ENCODE measurements around the gene ATF7IP2.
"Not testable (repeated sequence)": the region's sequence is repeated elsewhere in the genome, so short reads cannot be mapped to it uniquely, and the experiment has no call there.

The ATF7IP2 gene, protein sequence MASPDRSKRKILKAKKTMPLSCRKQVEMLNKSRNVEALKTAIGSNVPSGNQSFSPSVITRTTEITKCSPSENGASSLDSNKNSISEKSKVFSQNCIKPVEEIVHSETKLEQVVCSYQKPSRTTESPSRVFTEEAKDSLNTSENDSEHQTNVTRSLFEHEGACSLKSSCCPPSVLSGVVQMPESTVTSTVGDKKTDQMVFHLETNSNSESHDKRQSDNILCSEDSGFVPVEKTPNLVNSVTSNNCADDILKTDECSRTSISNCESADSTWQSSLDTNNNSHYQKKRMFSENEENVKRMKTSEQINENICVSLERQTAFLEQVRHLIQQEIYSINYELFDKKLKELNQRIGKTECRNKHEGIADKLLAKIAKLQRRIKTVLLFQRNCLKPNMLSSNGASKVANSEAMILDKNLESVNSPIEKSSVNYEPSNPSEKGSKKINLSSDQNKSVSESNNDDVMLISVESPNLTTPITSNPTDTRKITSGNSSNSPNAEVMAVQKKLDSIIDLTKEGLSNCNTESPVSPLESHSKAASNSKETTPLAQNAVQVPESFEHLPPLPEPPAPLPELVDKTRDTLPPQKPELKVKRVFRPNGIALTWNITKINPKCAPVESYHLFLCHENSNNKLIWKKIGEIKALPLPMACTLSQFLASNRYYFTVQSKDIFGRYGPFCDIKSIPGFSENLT

DNA sequence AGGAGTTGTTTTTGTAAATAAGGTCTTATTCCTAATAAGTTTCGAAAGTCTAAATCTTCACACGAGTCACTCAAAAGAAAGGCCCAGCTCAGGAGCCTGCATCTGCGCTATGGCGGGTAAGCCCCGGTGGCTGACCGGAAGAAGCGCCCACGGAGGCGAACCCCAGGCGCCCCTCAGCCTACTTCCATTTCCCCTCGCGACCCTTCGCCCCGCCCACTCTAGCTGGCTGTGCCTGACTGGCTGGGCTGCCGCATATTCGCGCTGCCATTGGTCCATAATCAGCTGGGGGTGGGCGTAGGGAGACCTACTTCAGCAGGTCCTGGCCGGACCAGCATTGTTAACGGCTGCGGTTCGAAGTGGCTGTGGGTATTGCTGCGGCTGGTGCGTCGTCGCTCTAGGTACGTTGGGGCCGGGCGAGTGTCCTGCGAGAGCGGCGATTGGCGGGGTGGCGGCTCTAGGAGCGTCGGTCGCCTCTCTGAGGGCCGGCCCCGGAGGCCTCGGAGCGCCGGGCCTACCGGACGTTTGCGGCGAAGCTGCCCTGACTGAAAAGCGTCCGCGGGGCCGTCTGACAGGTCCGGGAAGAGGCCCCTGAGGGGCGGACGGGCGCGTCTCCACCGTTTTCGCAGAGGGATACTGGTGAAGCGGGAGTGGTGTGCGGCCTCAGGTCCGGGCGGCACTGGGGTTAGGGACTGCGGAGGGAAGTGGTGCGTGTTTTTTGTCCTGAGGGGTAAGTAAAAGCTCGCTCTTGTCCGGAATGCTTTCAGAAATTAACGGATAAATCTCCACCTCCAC lies at the start of gene ATF7IP2:
Gene ATF7IP2, plus strand, starts transcription at position 337 of the 792 bp plus-strand sequence. CDS start 44,560 bp downstream, outside the sequence.
- DNase-seq, result no peak

- no peak for DNase-seq
These were observed 47.4 kb upstream of the ATF7IP2 start for GRCh38 chr16:10338426-10338825.

GRCh38 chr16:10339777-10340732 lies 45.8 kb upstream of the ATF7IP2 start:
- DNase-seq, result no peak

- DNase-seq, result no peak
These were observed 42.6 kb upstream of the ATF7IP2 start for GRCh38 chr16:10343124-10343760.

- DNase-seq, result not testable (repeated sequence)
These were observed 41.2 kb upstream of the ATF7IP2 start for GRCh38 chr16:10344699-10345098.

DNA sequence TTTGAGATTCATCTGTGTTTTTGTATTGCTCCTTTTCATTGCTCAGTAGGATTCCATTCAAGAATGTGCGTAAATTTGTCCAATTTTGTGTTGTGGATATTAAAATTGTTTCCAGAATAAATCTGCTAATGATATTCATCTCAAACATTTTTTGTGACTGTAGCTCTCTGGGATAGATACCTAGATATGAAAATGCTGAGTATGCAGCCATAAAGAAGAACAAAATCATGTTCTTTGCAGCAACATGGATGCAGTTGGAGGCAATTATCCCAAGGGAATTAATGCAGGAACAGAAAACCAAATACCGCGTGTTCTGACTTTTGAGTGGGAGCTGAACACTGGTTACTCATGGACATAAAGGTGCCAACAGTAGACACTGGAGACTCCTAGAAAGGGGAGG lies 40.2 kb upstream of the ATF7IP2 start:
- no peak for DNase-seq

DNA sequence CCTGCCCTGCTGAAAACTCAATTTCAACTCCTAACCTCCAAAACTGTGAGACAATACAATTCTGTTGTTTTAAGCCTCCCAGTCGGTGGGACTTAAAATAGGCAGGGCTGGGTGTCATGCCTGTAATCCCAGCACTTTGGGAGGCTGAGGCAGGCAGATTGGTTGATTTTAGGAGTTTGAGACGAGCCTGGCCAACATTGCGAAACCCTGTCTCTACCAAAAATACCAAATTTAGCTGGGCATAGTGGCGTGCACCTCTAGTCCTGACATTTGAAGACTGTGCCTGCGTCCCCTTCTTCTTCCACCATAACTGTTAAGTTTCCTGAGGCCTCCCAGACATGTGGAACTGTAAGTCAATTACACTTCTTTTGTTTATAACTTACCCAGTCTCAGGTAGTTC lies 36.0 kb upstream of the ATF7IP2 start:
- DNase-seq, result no peak

GRCh38 chr16:10352262-10352661 lies 33.6 kb upstream of the ATF7IP2 start:
- DNase-seq, result no peak

GRCh38 chr16:10355589-10355988 lies 30.3 kb upstream of the ATF7IP2 start:
- DNase-seq, result no peak

DNA sequence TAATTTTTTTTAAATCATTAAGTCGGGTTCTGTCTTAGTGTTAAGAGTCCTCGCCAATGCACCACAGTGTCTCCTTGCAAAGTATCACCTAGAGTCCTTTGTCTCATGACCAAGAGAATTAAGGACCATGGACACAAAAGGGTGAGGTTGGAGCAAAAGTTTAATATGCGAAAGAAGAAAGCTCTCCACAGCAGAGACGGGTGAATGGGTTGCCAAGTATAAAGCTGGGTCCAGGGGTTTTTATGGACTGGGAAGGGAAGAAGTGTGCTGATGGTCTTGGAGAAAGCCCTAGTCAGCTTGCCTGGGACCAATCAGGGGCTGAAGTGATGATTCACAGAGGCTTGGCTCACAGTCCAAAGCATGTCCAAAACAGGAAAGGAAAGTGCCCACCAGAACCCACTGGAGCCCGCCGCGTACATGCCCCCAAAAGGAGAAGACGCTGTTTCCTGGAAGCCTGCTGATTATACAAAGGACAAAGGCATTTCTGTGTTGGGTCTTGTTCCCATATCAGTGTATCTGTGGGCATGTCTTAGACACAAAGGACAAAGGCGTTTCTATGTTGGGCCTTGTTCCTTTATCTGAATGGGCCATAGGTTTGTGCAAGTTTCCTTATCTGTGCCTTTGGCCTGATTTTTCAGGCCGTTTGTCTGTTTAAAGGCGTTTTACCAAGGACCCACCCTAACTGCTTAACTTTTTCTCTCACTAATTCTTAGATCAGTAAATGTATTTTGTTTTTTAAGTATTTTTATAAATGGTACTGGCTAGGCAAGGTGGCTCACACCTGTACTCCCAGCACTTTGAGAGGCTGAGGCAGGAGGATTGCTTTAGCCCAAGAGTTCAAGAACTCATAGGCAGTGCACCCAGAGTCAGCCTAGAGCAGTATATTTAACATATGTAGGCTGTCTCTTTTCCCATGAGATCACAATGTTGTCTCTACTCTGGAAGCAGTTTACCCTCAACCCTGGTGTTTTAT lies 28.7 kb upstream of the ATF7IP2 start:
- DNase-seq, result no peak

DNA sequence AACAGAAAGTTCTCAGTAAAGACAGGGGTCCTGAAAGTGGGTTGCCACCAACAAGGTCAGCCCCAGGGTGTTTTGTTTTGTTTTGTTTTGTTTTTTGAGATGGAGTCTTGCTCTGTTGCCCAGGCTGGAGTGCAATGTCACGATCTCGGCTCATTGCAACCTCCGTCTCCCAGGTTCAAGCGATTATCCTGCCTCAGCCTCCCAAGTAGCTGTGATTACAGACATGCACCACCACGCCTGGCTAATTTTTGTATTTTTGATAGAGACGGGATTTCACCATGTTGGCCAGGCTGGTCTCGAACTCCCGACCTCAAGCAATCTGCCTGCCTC lies 24.1 kb upstream of the ATF7IP2 start:
- not testable (repeated sequence) for DNase-seq

GRCh38 chr16:10362077-10362863 lies 23.6 kb upstream of the ATF7IP2 start:
- no peak for DNase-seq

GRCh38 chr16:10362864-10363197 lies 23.0 kb upstream of the ATF7IP2 start:
- DNase-seq, result not testable (repeated sequence)

GRCh38 chr16:10366619-10367018 lies 19.2 kb upstream of the ATF7IP2 start:
- not testable (repeated sequence) for DNase-seq

GRCh38 chr16:10367616-10368188 lies 18.2 kb upstream of the ATF7IP2 start:
- DNase-seq, result no peak

DNA sequence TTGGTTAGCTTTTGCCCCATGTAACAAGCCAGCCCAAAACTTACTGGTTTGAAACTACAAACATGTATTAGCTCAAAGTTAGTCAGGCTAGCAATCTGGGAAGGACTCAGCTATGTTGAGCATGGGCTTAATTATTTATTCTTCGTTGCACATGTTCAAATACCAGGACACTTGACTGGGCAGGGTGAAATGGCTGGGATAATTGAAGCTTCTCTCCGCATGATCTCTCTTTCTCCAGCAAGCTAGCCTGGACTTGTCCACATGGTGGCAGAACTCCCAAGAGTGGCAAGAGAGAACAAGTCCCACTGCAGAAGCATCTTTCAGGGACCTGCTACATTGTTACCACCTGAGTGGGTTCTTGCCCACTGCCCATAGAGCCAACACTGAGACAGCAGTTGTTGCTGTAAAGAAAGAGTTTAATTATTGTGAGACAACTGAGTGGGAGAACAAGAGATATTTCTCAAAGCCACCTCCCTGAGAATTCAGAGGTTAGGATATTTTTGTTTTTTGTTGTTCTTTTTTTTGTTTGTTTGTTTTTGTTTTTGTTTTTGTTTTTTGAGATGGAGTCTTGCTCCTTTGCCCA lies 16.8 kb upstream of the ATF7IP2 start:
- DNase-seq, result no peak

- no peak for DNase-seq
These were observed 15.7 kb upstream of the ATF7IP2 start for GRCh38 chr16:10370096-10370726.

DNA sequence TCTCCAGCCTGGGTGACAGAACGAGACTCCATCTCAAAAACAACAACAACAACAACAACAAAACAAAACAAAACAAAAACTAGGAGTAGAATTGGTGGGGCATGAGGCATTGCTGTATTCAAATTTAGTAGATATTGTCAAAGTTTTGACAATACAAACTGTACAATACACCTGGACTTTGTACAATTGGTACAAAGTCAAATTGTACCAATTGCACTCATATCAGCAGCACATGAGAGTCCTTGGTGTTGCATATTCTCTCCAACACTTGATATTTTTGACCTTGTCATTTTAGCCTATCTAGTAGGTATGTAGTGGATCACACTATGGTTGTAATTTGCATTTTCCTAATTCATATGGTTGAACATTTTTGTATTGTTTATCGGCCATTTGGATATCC lies 14.3 kb upstream of the ATF7IP2 start:
- DNase-seq, result no peak

- DNase-seq, result no peak
These were observed 12.3 kb upstream of the ATF7IP2 start for GRCh38 chr16:10373556-10373955.

Data from NCI-H146 (cell line).